ENCODE results near the gene COMMD3. TPM values are rescaled to one million over a fixed set of nuclear protein-coding genes. Genes with fewer than 3 reads are reported as not detected.

COMMD3 gene
- total and polyA plus RNA-seq, 2 of the 4 experiments (the other 2 are of a cell fraction): 30.8 to 44.8 TPM

- in situ Hi-C loops (cut with MboI; ENCODE audit: low sequenced_read_pairs) (no loop called here), intact Hi-C loops (cut with micrococcal nuclease) (no loop called here), dilution Hi-C loops (cut with HindIII; ENCODE audit: low sequenced_read_pairs, unreplicated experiment) (no loop called here)
- no peak overlapping the region for H3K18ac ChIP-seq (ENCODE audit: low read depth, low read length)
- BruUV-seq (replicated peaks): no TSS peak
- H3K4ac ChIP-seq (ENCODE audit: low read depth, low read length): no peak overlapping the region
- no peak overlapping the region for H3K9ac ChIP-seq (ENCODE audit: low read depth, low read length)
- H2BK20ac ChIP-seq (ENCODE audit: low read depth, low read length): no peak overlapping the region
- H4K20me1 ChIP-seq (ENCODE audit: insufficient read depth, low read length): no peaks in the 10 kb centered on the region
- peaks cover 5% of the 10 kb centered on the region for H3K27me3 ChIP-seq (ENCODE audit: control insufficient read depth, insufficient read depth, low read length)
- no peak overlapping the region for H2AK9ac ChIP-seq (replicated peaks; ENCODE audit: low read depth, low read length, poor library complexity)
- H2BK15ac ChIP-seq (ENCODE audit: low read depth, low read length): no peak overlapping the region
- no peak overlapping the region for H2BK5ac ChIP-seq (ENCODE audit: low read depth, low read length, poor library complexity, severe bottlenecking)
- 69% methylated on average over 3 of the region's 4 CpGs; no CpG with 5 or more reads in 1 of the 2 experiments for WGBS, 2 experiments (ENCODE audit: extremely low coverage in 2 of 2, insufficient read length in 1 of 2)
- no peak for ATAC-seq (ENCODE audit: low read depth)
- H2AFZ ChIP-seq (replicated peaks; ENCODE audit: low read length, poor library complexity): no peak overlapping the region
- ChIA-PET CTCF (no interaction called here), POLR2A (ENCODE audit: unreplicated experiment) (no interaction called here)
- no peaks in the 10 kb centered on the region for H3K4me1 ChIP-seq (ENCODE audit: control insufficient read depth, insufficient read depth, low read length)
- H2BK120ac ChIP-seq (ENCODE audit: low read depth, low read length): no peak overlapping the region
- no peaks in the 10 kb centered on the region for H3K79me1 ChIP-seq (ENCODE audit: low read depth in 1 of 2, low read length in 2 of 2)
- DNase-seq: no peak
- no peak overlapping the region for H3K4me3 ChIP-seq (ENCODE audit: insufficient read depth, low read depth, low read length)
- H2AK5ac ChIP-seq (ENCODE audit: low read depth, low read length): no peak overlapping the region
- H3K56ac ChIP-seq (ENCODE audit: extremely low read depth, insufficient read depth, low read length): no peak overlapping the region
- no peak overlapping the region for H3K14ac ChIP-seq (replicated peaks; ENCODE audit: low read depth, low read length)
- H4K8ac ChIP-seq (ENCODE audit: low read depth in 2 of 2, low read length in 2 of 2): no peak overlapping the region
- H3K27ac ChIP-seq (ENCODE audit: insufficient read depth, low read length): no peak overlapping the region
- TF ChIP-seq, protein P1, sequence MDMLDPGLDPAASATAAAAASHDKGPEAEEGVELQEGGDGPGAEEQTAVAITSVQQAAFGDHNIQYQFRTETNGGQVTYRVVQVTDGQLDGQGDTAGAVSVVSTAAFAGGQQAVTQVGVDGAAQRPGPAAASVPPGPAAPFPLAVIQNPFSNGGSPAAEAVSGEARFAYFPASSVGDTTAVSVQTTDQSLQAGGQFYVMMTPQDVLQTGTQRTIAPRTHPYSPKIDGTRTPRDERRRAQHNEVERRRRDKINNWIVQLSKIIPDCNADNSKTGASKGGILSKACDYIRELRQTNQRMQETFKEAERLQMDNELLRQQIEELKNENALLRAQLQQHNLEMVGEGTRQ (IDR thresholded peaks at IDR 0.05; ENCODE audit: low read depth, low read length): no peak
- TF ChIP-seq BHLHE40 (IDR thresholded peaks at IDR 0.05; ENCODE audit: low read depth, low read length) (no peak), MAFK (IDR thresholded peaks at IDR 0.05; ENCODE audit: low read depth, low read length) (no peak), CEBPB (IDR thresholded peaks at IDR 0.05; ENCODE audit: low read depth, low read length) (no peak)
- H3K23ac ChIP-seq (ENCODE audit: low read depth, low read length): no peak overlapping the region
- H4K5ac ChIP-seq (ENCODE audit: low read depth, low read length): no peak overlapping the region
- no peak overlapping the region for H4K91ac ChIP-seq (ENCODE audit: insufficient read depth, low read depth, low read length)
- H3K9me1 ChIP-seq (ENCODE audit: insufficient read depth, low read length): no peaks in the 10 kb centered on the region
- H3K36me3 ChIP-seq (ENCODE audit: control insufficient read depth, insufficient read depth, low read length): no peaks in the 10 kb centered on the region
- H3K9me3 ChIP-seq (ENCODE audit: control insufficient read depth, insufficient read depth, low read length): no peaks in the 10 kb centered on the region
- no peak overlapping the region for H3K4me2 ChIP-seq (ENCODE audit: low read depth, low read length)
Observed at GRCh38 chr10:22368402-22368801, 52.2 kb downstream of the COMMD3 start.
